HCT116 (cell line): ENCODE results near the gene NPFF. TPM values are rescaled to one million over a fixed set of nuclear protein-coding genes. Genes with fewer than 3 reads are reported as not detected.
A peak's percentile ranks its signal among the peaks of the same experiment; 100 is the strongest.

Source experiments
- ATAC-seq: fragments of 200-7000 bp; cut with Tn5 transposase; 2 replicates; pipeline ENCODE4 v1.9.1; 2020; ENCODE audit warnings: mild to moderate bottlenecking, moderate library complexity
- BruUV-seq: library from RNA; stranded (reverse); fragments of 400-500 nt; replicated peaks from 2 replicates; lab custom pipeline; 2021; lab: Mats Ljungman, UMichigan
- CTCF ChIA-PET: fragments of 300-600 bp; sonication (Branson Sonifier 250); formaldehyde crosslinking; loops from one replicate; lab custom pipeline; 2021; ENCODE audit warnings: antibody characterized with exemption; lab: Charles Lee
- POLR2A ChIA-PET: fragments of 300-600, 350-600 bp; sonication (Branson Sonifier 250); formaldehyde crosslinking; loops from one replicate; lab custom pipeline; 2021; ENCODE audit warnings: antibody characterized with exemption; lab: Charles Lee
- RAD21 ChIA-PET, 2 experiments: fragments of 300-600 bp; sonication (Branson Sonifier 250); formaldehyde crosslinking; loops; one replicate each; lab custom pipeline; 2023; ENCODE audit warnings: low total read pairs in 2 of 2; ENCODE audit not compliant: uncharacterized antibody in 2 of 2, unreplicated experiment in 2 of 2, low non-redundant PET in 1 of 2; lab: Charles Lee
- DNase-seq: peaks from one replicate; pipeline ENCODE4 v3.0.0-alpha.2; 2010; ENCODE audit warnings: low read depth, low spot score
- H2AFZ ChIP-seq: fragments of 200-600 bp; shearing (Covaris generic), sonication (generic); 2 replicates; pipeline ENCODE4 v1.6.1; 2017; ENCODE audit warnings: low read depth, mixed run types, mixed read lengths, antibody characterized with exemption, low read length; ENCODE audit not compliant: poor library complexity, severe bottlenecking
- H3K27ac ChIP-seq: 2 replicates; pipeline ENCODE4 v1.5.1; 2012; ENCODE audit warnings: low read depth, low read length
- H3K27me3 ChIP-seq: fragments of 200-600 bp; sonication (generic); 2 replicates; pipeline ENCODE4 v1.6.1; 2016; ENCODE audit warnings: mixed run types, low read length, mixed read lengths; ENCODE audit not compliant: insufficient read depth
- H3K36me3 ChIP-seq, 2 experiments: fragments of 200-500 bp in 1 of 2; fragments of 200-600 bp in 1 of 2; sonication (Bioruptor generic) in 1 of 2; sonication (generic) in 1 of 2; 2 replicates each; pipeline versions ENCODE4 v1.5.1 to v1.6.1; 2014 to 2016; ENCODE audit warnings: low read length in 2 of 2, inconsistent platforms in 1 of 2, mixed read lengths in 1 of 2, mixed run types in 1 of 2; ENCODE audit not compliant: insufficient read depth in 2 of 2, control insufficient read depth in 1 of 2
- H3K4me1 ChIP-seq, 2 experiments: fragments of 200-600 bp in 1 of 2; sonication (generic) in 1 of 2; 2 replicates each; pipeline versions ENCODE4 v1.5.1 to v1.6.1; 2012 to 2017; ENCODE audit warnings: low read length in 2 of 2, inconsistent platforms in 1 of 2, mild to moderate bottlenecking in 1 of 2, mixed read lengths in 1 of 2, mixed run types in 1 of 2, moderate library complexity in 1 of 2; ENCODE audit not compliant: insufficient read depth in 2 of 2, control insufficient read depth in 1 of 2
- H3K4me2 ChIP-seq: fragments of 200-600 bp; sonication (generic); 2 replicates; pipeline ENCODE4 v1.6.1; 2017; ENCODE audit warnings: mixed run types, low read length, mixed read lengths
- H3K4me3 ChIP-seq, 2 experiments: fragments of 200-600 bp in 1 of 2; sonication (generic) in 1 of 2; replicated peaks in 1 of 2; 2 replicates each; pipeline ENCODE4 v1.5.1; 2011 to 2016; ENCODE audit warnings: low read length in 2 of 2, control low read depth in 1 of 2, low read depth in 1 of 2, mild to moderate bottlenecking in 1 of 2, mixed read lengths in 1 of 2, mixed run types in 1 of 2
- H3K79me2 ChIP-seq: fragments of 200-600 bp; sonication (generic); 2 replicates; pipeline ENCODE4 v1.6.1; 2017; ENCODE audit warnings: mild to moderate bottlenecking, mixed run types, low read length, moderate library complexity, mixed read lengths; ENCODE audit not compliant: insufficient read depth
- H3K9ac ChIP-seq: fragments of 200-600 bp; sonication (generic); 2 replicates; pipeline ENCODE4 v1.6.1; 2016; ENCODE audit warnings: low read length, mixed read lengths
- H3K9me2 ChIP-seq: fragments of 200-600 bp; sonication (generic), shearing (Covaris generic); 2 replicates; pipeline ENCODE4 v1.6.1; 2017; ENCODE audit warnings: mixed run types, mild to moderate bottlenecking, moderate library complexity; ENCODE audit not compliant: insufficient read depth
- H3K9me3 ChIP-seq, 2 experiments: fragments of 200-500 bp in 1 of 2; fragments of 200-600 bp in 1 of 2; sonication (Bioruptor generic) in 1 of 2; sonication (generic) in 1 of 2; 2 replicates each; pipeline ENCODE4 v1.6.1; 2014 to 2017; ENCODE audit warnings: low read length in 2 of 2, mixed read lengths in 2 of 2, inconsistent platforms in 1 of 2, low read depth in 1 of 2, mild to moderate bottlenecking in 1 of 2, mixed run types in 1 of 2, moderate library complexity in 1 of 2; ENCODE audit not compliant: control insufficient read depth in 1 of 2, insufficient read depth in 1 of 2
- H4K20me1 ChIP-seq: fragments of 200-600 bp; sonication (generic), shearing (Covaris generic); 2 replicates; pipeline ENCODE4 v1.6.1; 2017; ENCODE audit warnings: mixed run types, mild to moderate bottlenecking, moderate library complexity; ENCODE audit not compliant: insufficient read depth
- ATF3 ChIP-seq: IDR thresholded peaks from 2 replicates; pipeline ENCODE4 v1.6.1; 2012
- CBX3 ChIP-seq: IDR thresholded peaks from 2 replicates; pipeline ENCODE4 v1.6.1; 2012; ENCODE audit warnings: low read depth
- CEBPB ChIP-seq: IDR thresholded peaks from 2 replicates; pipeline ENCODE4 v1.6.1; 2012; ENCODE audit warnings: low read depth
- CTCF ChIP-seq, 3 experiments: fragments of 200-600 bp in 1 of 3; sonication (generic) in 1 of 3; IDR thresholded peaks in 2 of 3; conservative IDR thresholded peaks in 1 of 3; 2 replicates each; pipeline ENCODE4 v1.5.1; 2012 to 2017; ENCODE audit warnings: low read depth in 2 of 3, low read length in 2 of 3, antibody characterized with exemption in 1 of 3, borderline replicate concordance in 1 of 3, control low read depth in 1 of 3, mild to moderate bottlenecking in 1 of 3, mixed read lengths in 1 of 3, mixed run types in 1 of 3, moderate library complexity in 1 of 3; ENCODE audit not compliant: insufficient read depth in 1 of 3
- EGR1 ChIP-seq: IDR thresholded peaks from 2 replicates; pipeline ENCODE4 v1.6.1; 2012; ENCODE audit warnings: low read depth
- ELF1 ChIP-seq: IDR thresholded peaks from 2 replicates; pipeline ENCODE4 v1.6.1; 2012; ENCODE audit warnings: low read depth, borderline replicate concordance
- EZH2 ChIP-seq: fragments of 200-600 bp; sonication (generic); IDR thresholded peaks from 2 replicates; pipeline ENCODE4 v1.6.1; 2017; ENCODE audit warnings: antibody characterized with exemption, mixed run types
- EZH2phosphoT487 ChIP-seq: fragments of 200-600 bp; IDR thresholded peaks from 2 replicates; pipeline ENCODE4 v1.6.1; 2018; ENCODE audit warnings: antibody characterized with exemption, borderline replicate concordance
- FOSL1 ChIP-seq: IDR thresholded peaks from 2 replicates; pipeline ENCODE4 v1.6.1; 2012; ENCODE audit warnings: low read depth
- JUND ChIP-seq: IDR thresholded peaks from 2 replicates; pipeline ENCODE4 v1.6.1; 2012
- POLR2A ChIP-seq: IDR thresholded peaks from 2 replicates; pipeline ENCODE4 v1.7.0; 2011; ENCODE audit warnings: borderline replicate concordance; ENCODE audit not compliant: insufficient read depth, insufficient read length; ENCODE audit errors: extremely low read depth
- POLR2AphosphoS5 ChIP-seq: IDR thresholded peaks from 2 replicates; pipeline ENCODE4 v1.6.1; 2011; ENCODE audit warnings: mild to moderate bottlenecking, low read depth, low read length, moderate library complexity
- REST ChIP-seq: IDR thresholded peaks from 2 replicates; pipeline ENCODE4 v1.6.1; 2012; ENCODE audit warnings: low read depth
- SIN3A ChIP-seq: IDR thresholded peaks from 2 replicates; pipeline ENCODE4 v1.6.1; 2012; ENCODE audit warnings: low read depth
- SRF ChIP-seq: IDR thresholded peaks from 2 replicates; pipeline ENCODE4 v1.6.1; 2012; ENCODE audit warnings: low read depth
- ZFX ChIP-seq: fragments of 450-650 bp; IDR thresholded peaks from 2 replicates; pipeline ENCODE4 v1.6.1; 2017
- intact Hi-C: fragments of 100-400 bp; cut with micrococcal nuclease; formaldehyde crosslinking; loops from 2 replicates; pipeline ENCODE4 v1.10.0; 2022
- total RNA-seq: library from RNA; stranded (reverse); gene quantifications from one replicate; pipeline ENCODE4 v1.2.1, GENCODE V29; 2021; ENCODE audit not compliant: unreplicated experiment

The NPFF gene
- total RNA-seq, 1 experiment from 2014 or later: not detected

GRCh38 chr12:53500776-53501614 is 6.3 kb downstream of the NPFF start, which contains the start of gene TARBP2 (continued):
- TF ChIP-seq REST: no peak

- CTCF ChIA-PET: interaction anchor here (0.7 to 2.5 kb wide), 14 partner anchors 13 to 434 kb away, joined by 3 to 29 read pairs (median 4); partner anchors contain the start of genes AAAS, ATP5MC2 and MYG1
- H3K27ac ChIP-seq: peak overlapping the region; percentile 90
Observed at GRCh38 chr12:53500142-53500775, 7.0 kb downstream of the NPFF start.

More at GRCh38 chr12:53500142-53500775, 7.0 kb downstream of the NPFF start:
- TF ChIP-seq EGR1 (no peak), ATF3 (no peak), ELF1 (no peak), POLR2A (peak; percentile 40), SRF (no peak), CEBPB (no peak), EZH2phosphoT487 (no peak), ZFX (no peak), CTCF (IDR thresholded peaks at IDR 0.05 in 2 of 3, conservative IDR thresholded peaks at IDR 0.05 in 1 of 3; ENCODE audit: borderline replicate concordance in 1 of 3, insufficient read depth in 1 of 3, low read depth in 2 of 3, low read length in 2 of 3) (no peak), EZH2 (no peak), JUND (no peak), POLR2AphosphoS5 (peak; percentile 75), CBX3 (no peak), SIN3A (no peak), FOSL1 (no peak)
- TF ChIP-seq, all 23 proteins: peak for 2
- no peaks in the 10 kb centered on the region for H3K27me3 ChIP-seq
- H3K9me3 ChIP-seq: no peaks in the 10 kb centered on the region
- peaks cover 16% of the 10 kb centered on the region for H3K79me2 ChIP-seq
- ChIA-PET POLR2A (interaction anchor here (0.5 to 2.0 kb wide), 14 partner anchors 9 to 632 kb away, joined by 3 to 17 read pairs (median 4); partner anchors contain the start of genes AAAS, PFDN5, PRR13 and SP1), RAD21 (no interaction called here)
- H3K4me3 ChIP-seq: peak overlapping the region; percentile 75 to 87
- H3K9me2 ChIP-seq: no peaks in the 10 kb centered on the region
- H3K4me1 ChIP-seq: peaks cover 13 to 43% of the 10 kb centered on the region in 2 experiments
- no peaks in the 10 kb centered on the region for H4K20me1 ChIP-seq
- peaks cover 0 to 4% of the 10 kb centered on the region in 2 experiments; a peak in 2 of 4 replicates for H3K36me3 ChIP-seq
- intact Hi-C loops: loop anchor here (2.0 kb wide), 1 partner anchor 179 kb away; the partner anchor contains the start of gene AAAS
- DNase-seq (no peak), ATAC-seq (no peak)
- peak overlapping the region; percentile 88 for H3K9ac ChIP-seq
- BruUV-seq: TSS peak; percentile 85
- peak overlapping the region; percentile 89 for H3K4me2 ChIP-seq
- H2AFZ ChIP-seq: no peak overlapping the region
